IPS-18c (cell line): Measurements from ENCODE around the gene KRT31.
"Not testable (repeated sequence)": the region's sequence is repeated elsewhere in the genome, so short reads cannot be mapped to it uniquely, and the experiment has no call there.

ENCODE experiments used
- H3K4me3 ChIP-seq: 2 replicates; pipeline ENCODE4 v1.7.0; 2013; ENCODE audit warnings: low read depth, mild to moderate bottlenecking, low read length, moderate library complexity; ENCODE audit not compliant: insufficient read depth
- H3K9me3 ChIP-seq: one replicate; pipeline ENCODE4 v1.6.1; 2013; ENCODE audit warnings: mild to moderate bottlenecking, low read length, moderate library complexity; ENCODE audit not compliant: control insufficient read depth, insufficient read depth

The KRT31 gene

DNA sequence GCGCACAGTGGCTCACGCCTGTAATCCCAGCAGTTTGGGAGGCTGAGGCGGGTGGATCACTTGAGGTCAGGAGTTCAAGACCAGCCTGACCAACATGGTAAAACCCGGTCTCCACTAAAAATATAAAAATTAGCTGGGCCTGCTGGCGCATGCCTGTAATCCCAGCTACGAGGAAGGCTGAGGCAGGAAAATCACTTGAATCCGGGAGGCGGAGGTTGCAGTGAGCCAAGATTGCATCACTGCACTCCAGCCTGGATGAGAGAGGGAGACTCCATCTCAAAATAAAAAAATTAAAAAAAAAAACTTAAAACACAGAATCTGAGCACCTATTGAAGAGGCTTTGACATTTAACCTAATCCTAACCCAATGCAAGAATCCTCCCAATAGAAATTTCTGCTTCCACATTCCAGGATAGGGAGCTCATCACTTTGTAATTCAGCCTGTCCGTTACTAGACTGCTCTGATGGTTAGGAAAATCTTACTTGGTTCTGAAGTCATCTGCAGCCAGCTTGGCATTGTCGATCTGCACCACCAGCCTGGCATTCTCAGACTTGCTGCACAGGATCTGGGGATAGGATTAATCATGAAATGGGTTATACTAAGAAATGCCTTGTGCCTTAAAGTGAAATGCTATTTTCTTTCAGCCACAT lies 29.9 kb downstream of the KRT31 start:
- Histone ChIP-seq H3K9me3 (no peaks in the 10 kb centered on the region), H3K4me3 (no peak overlapping the region)

DNA sequence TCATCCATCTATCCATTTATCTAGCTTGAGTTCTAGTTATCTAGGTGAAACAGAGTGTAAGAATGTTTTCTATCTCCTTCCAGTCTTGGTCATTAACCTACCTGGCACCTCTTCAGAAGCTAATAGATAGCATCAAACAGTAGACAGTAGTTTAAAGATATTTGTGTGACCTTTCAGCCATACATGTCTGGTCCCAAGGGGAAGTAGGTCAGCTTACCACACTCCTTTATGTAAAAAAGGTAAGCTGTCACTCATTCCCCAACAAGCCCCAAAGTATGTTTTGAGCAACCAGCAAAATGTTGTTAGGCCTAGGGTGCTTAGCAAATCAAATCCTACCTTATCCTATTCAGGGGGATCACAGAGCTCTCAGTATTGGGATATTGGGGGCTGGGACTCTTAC lies 31.3 kb downstream of the KRT31 start:
- no peak overlapping the region for H3K4me3 ChIP-seq
- H3K9me3 ChIP-seq, result no peaks in the 10 kb centered on the region

DNA sequence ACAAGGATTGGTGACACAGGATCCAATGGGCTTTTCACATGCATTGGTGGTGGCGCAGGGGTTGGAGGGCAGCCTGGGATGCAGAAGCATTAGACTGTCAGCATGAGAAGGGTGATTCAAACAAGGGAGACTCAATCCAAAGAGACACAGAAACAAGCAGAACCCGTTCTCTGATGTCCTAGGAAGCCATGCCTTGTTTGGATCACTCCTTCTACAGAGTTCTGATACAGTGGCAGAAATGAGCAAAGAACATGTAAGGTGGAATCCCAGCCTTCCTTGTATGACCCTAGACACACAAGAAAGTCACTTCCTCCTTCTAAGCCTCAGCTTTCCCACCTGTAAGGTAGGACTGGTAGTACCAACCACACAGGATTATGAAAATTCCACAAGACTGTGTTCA lies 33.5 kb downstream of the KRT31 start:
- H3K4me3 ChIP-seq, result no peak overlapping the region
- H3K9me3 ChIP-seq, result no peaks in the 10 kb centered on the region

DNA sequence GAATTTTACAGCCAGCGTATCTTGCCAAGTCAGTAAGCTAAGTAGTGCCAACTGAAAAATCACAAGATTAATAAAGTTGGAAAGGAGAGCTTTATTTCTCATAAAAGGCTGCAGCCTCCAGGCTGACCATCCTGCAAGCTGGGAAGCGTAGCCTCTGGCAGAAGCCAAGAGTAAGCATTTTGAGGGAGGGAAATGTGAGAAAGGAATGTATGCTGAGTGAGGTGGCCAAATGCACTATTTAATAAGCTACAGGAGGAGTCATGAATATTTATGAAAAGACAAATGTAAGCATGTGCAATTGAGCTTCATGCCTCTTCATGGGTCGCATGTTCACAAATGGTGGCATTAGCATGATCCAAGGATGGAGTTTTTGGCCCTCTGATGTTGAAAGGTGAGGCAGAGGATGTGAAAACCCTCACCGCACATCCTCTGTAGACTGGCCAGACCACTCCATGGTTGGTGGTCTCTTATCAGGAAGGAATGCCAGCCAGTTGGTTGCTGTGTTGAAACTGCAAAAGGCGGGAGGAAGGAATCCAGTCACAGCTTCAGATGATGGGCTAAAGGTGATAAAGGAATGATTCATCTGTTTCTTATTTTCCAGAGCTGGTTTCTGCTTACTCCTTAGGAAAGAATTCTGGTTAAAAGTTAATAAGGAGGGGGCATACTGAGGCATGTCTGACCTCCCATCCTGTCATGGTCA lies 37.0 kb downstream of the KRT31 start:
- Histone ChIP-seq H3K4me3 (no peak overlapping the region), H3K9me3 (no peaks in the 10 kb centered on the region)

DNA sequence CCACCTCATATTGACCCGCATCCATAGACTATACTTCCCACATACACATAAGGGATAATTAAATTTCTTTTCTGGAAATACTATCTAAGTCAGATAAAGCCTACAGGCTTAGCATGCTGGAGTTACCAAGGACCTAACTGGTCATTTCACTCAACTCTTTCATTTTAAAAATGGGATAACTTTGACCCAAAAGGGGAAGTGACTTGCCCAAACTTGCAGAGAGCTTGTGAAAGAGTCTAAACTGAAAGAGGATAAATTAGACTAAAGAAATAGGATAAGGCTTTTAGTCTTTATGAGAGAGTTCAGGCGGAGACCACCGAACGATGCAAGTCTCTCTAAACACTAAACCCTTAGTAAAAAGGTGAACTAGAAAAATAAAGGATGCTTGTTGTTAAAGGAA lies 42.9 kb downstream of the KRT31 start:
- Histone ChIP-seq H3K9me3 (no peaks in the 10 kb centered on the region), H3K4me3 (no peak overlapping the region)

DNA sequence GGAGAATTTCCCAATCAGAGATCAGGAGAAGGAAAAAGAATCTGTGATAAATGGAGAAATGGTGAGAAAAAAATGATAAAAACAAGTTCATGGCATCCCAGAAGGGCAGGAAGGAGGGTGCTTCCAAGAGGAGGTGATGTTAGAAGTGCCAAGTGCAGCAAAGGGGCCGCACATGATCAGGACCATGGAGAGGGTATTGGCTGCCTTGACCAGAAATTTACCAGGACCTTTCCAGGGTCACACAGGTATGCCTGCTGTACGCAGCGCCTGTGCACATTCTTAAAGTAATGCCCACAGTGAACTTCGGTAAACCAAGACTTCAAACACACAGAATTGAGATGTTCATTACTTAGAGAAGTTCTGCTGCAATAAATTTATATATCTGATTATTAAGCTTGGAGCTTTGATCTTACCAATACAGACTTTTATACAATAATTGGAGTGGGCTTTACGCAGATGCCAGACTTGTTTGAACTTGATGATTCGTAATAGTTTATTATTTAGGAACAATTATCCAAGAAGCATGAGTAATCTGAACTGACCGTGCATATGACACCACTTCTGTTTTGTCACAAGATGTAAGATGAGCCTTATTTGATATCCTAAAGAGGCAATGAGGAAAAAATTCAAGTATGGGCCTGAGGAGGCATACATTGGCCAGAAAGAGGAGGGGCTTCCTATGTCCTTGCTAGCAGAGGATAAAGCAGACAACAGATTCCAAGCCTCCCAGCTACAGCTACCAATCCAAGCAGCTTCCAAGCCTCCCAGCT lies 44.6 kb downstream of the KRT31 start:
- H3K9me3 ChIP-seq, result no peaks in the 10 kb centered on the region
- no peak overlapping the region for H3K4me3 ChIP-seq

DNA sequence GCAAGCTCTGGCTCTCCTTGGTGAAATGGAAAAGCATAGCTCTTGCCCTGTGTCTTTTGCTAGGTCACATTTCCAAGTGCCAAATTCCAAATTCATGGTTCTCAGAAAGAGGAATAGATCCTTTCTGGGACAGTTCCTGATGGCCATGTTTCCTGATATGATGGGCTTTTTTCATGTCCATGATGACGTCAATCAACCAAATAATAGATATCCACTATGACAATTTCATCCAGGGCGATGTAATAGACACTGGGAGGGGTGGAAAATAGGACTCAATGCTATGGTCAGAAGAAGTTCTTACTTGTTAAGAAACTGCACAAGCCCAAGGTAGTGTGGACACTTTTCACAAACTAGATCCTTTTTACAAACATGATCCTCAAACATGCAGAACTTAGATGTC lies 46.2 kb downstream of the KRT31 start:
- H3K9me3 ChIP-seq, result no peaks in the 10 kb centered on the region
- no peak overlapping the region for H3K4me3 ChIP-seq

DNA sequence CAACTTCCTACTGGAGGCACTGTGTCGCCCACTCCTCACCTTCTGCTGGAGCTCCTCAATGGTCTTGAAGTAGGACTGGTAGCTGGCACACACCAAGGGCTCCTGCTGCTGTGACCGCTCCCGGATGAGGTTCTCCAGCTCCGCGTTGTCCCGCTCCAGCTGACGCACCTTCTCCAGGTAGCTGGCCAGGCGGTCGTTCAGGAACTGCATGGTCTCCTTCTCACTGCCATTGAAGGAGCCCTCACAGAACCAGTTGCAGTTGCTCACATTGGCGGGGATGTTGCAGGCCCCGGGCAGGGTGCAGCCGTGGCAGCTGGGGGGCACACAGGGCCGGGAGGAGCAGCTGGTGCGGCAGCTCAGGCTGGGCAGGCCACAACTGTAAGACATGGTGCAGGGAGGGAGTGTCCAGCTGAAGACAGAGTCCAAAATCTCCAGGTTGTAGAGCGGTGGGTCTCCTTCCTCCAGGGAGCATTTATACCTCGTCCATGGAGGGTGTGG lies 47.0 kb downstream of the KRT31 start, which contains the start of gene KRT33A:
TSS of gene KRT33A (minus strand) at position 448 of the 498 bp plus-strand sequence. CDS start at position 387, 61 bp downstream.
- H3K4me3 ChIP-seq, H3K9me3 ChIP-seq: not testable (repeated sequence)

DNA sequence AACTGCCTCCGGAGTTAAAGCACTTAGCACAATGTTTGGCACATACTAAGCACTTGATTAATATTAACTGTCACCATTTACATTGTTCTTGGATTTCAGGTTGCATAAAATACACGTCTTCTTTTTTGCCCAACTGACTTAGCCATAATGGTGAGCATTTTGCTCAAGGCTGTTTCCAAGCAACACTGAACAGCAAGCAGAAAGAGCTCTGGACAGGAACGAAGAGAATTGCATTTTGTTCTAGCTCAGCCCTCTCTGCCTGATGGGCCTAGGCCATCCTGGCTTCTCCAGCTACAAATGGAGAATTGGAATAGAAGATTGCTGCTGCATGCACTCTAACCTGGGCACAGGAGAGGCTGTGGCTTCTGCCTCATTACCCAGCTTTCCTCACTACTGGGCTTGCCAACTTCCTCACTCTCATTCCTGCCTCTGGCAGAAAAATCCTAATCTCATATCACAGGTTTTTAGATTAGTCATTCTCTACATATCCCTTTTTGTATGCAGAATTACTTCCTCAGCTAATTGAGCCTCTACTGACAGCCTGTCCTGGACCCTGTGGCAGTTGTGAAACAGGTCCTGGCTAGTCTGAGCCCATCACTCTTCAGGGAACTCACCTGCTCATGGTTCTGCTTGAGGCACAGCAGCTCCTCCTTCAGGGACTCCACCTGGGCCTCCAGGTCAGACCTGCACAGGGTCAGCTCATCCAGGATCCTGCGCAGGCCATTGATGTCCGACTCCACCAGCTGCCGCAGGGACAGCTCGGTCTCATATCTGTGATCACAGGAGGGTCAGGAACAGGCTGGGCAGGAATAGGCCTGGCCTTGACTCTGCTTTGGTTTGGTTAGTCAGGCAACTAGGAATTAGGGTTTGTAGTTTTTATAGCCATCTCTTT lies 49.3 kb downstream of the KRT31 start:
- Histone ChIP-seq H3K4me3 (no peak overlapping the region), H3K9me3 (peaks cover 2% of the 10 kb centered on the region)

DNA sequence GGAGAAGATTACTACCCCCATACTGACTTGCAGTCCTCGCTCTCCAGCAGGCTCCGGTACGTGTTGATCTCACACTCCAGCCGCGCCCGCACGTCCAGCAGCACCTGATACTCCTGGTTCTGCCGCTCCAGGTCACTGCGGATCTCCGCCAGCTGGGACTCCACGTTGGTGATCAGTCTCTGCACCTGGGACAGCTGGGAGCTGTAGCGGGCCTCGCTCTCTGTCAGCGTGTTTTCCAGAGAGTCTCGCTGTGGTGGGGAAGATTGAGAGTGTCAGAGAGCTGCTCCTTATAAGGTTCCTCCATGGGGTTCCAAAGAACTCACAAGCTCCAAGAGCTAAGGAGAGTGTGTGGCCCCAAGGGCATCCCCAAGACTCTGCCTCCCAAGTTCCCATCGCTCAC lies 51.0 kb downstream of the KRT31 start:
- H3K4me3 ChIP-seq, H3K9me3 ChIP-seq: not testable (repeated sequence)

DNA sequence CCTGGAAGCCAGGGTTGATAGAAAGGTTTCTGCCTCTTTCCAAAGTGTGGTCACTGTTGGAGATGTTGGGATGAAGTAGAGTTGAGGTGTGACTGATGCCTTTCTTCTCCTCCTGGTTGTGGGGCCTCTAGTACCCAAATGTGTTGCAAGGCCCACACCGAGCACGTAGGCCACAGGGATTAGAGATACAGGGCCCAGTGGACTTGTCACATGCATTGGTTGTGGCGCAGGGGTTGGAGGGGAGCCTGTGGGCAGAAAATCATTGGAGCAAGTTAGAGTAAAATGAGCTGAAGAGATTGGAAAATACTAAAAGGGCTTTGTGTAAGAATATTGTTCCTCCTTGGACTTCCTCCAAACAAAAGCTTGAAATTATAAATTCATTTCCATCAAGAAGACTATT lies 51.4 kb downstream of the KRT31 start:
- Histone ChIP-seq H3K9me3 (peaks cover 2% of the 10 kb centered on the region), H3K4me3 (no peak overlapping the region)
